Smooth muscle cell (in vitro differentiated cells): ENCODE data around the gene CAPN15. TPM values are rescaled to one million over a fixed set of nuclear protein-coding genes. Genes with fewer than 3 reads are reported as not detected.

ENCODE experiments used
- DNase-seq: peaks from one replicate; lab custom pipeline; 2025; ENCODE audit not compliant: unreplicated experiment; lab: John Stamatoyannopoulos, UW
- H2AFZ ChIP-seq: fragments of 200-600 bp; sonication (generic); 2 replicates; pipeline ENCODE4 v1.6.0; 2016; ENCODE audit warnings: antibody characterized with exemption, low read depth, mild to moderate bottlenecking
- H3F3A ChIP-seq: fragments of 200-600 bp; sonication (generic); 2 replicates; pipeline ENCODE4 v1.6.0; 2017; ENCODE audit warnings: antibody characterized with exemption, low read depth
- H3K27ac ChIP-seq: fragments of 200-600 bp; sonication (generic); 2 replicates; pipeline ENCODE4 v1.5.1; 2016; ENCODE audit warnings: low read depth, mild to moderate bottlenecking
- H3K27me3 ChIP-seq: fragments of 200-600 bp; sonication (generic); 2 replicates; pipeline ENCODE4 v1.6.1; 2016; ENCODE audit warnings: low read depth, mild to moderate bottlenecking
- H3K36me3 ChIP-seq: fragments of 200-600 bp; sonication (generic); 2 replicates; pipeline ENCODE4 v1.5.1; 2016; ENCODE audit warnings: low read depth
- H3K4me1 ChIP-seq: fragments of 200-600 bp; sonication (generic); 2 replicates; pipeline ENCODE4 v1.5.1; 2016; ENCODE audit warnings: low read depth
- H3K4me2 ChIP-seq: fragments of 200-600 bp; sonication (generic); 2 replicates; pipeline ENCODE4 v1.6.0; 2016; ENCODE audit warnings: mild to moderate bottlenecking
- H3K4me3 ChIP-seq: fragments of 200-600 bp; sonication (generic); 2 replicates; pipeline ENCODE4 v1.5.1; 2016; ENCODE audit warnings: mild to moderate bottlenecking
- H3K79me2 ChIP-seq: fragments of 200-600 bp; sonication (generic); 2 replicates; pipeline ENCODE4 v1.6.0; 2016; ENCODE audit warnings: low read depth, mild to moderate bottlenecking
- H3K9ac ChIP-seq: fragments of 200-600 bp; sonication (generic); 2 replicates; pipeline ENCODE4 v1.6.0; 2016; ENCODE audit warnings: low read depth
- H3K9me3 ChIP-seq: fragments of 200-600 bp; sonication (generic); replicated peaks from 2 replicates; pipeline ENCODE4 v1.5.1; 2016; ENCODE audit warnings: low read depth
- H4K20me1 ChIP-seq: fragments of 200-600 bp; sonication (generic); 2 replicates; pipeline ENCODE4 v1.6.0; 2016; ENCODE audit warnings: low read depth
- WGBS: methylation state at CpG from one replicate; pipeline ENCODE4 v1.1.7; 2016; ENCODE audit warnings: low lambda C conversion rate; 5-methylcytosine and 5-hydroxymethylcytosine counted together
- polyA plus RNA-seq: library from polyadenylated mRNA; unstranded; fragments of >200 nt; fragmentation: Nextera tagmentation; extraction: Ambion mirVana; gene quantifications from 2 replicates; pipeline ENCODE4 v1.2.1, GENCODE V29; 2016
- total RNA-seq: library from RNA; depleted of rRNA; stranded (reverse); fragments of >200 nt; gene quantifications from 2 replicates; pipeline ENCODE4 v1.2.3, GENCODE V29; 2014
- TF ChIP-seq, protein P1 (sequence below): fragments of 200-600 bp; sonication (generic); IDR thresholded peaks from 2 replicates; pipeline ENCODE4 v1.5.1; 2017; ENCODE audit warnings: borderline replicate concordance, mild to moderate bottlenecking, antibody characterized with exemption; ENCODE audit not compliant: insufficient read depth, poor library complexity, severe bottlenecking

Gene CAPN15
- total and polyA plus RNA-seq, 2 experiments from 2014 or later = 14.7 to 18.7 TPM

DNA sequence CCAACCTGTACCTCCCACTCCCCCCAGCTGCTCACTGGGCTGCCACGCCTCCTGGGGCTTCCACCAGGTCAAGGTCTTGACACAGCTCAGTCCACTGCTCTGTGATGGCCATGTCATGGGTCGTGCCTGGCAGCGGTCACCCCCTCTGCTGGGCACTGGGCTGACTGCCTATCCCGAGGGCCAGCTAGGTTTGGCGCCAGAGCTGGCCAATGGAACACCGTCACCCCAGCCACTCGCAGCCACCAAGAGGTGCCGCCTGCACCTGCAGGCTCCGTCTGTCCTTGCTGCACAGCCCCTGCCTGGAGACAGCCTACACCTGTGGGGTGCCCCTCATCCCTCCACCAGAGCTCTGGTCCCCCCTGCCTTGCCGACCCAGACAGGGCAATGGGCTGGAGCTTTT, 57.8 kb downstream of the CAPN15 start:
- Histone ChIP-seq H3K4me2 (no peak overlapping the region), H3K9me3 (no peaks in the 10 kb centered on the region), H3K36me3 (no peaks in the 10 kb centered on the region), H2AFZ (no peak overlapping the region), H3K79me2 (peaks cover 2% of the 10 kb centered on the region), H3K27ac (no peak overlapping the region), H3K4me3 (no peak overlapping the region), H3F3A (no peaks in the 10 kb centered on the region), H4K20me1 (peaks cover under 1% of the 10 kb centered on the region), H3K9ac (no peak overlapping the region), H3K27me3 (no peaks in the 10 kb centered on the region), H3K4me1 (peaks cover 3% of the 10 kb centered on the region)
- DNase-seq = no peak
- TF ChIP-seq, protein P1, sequence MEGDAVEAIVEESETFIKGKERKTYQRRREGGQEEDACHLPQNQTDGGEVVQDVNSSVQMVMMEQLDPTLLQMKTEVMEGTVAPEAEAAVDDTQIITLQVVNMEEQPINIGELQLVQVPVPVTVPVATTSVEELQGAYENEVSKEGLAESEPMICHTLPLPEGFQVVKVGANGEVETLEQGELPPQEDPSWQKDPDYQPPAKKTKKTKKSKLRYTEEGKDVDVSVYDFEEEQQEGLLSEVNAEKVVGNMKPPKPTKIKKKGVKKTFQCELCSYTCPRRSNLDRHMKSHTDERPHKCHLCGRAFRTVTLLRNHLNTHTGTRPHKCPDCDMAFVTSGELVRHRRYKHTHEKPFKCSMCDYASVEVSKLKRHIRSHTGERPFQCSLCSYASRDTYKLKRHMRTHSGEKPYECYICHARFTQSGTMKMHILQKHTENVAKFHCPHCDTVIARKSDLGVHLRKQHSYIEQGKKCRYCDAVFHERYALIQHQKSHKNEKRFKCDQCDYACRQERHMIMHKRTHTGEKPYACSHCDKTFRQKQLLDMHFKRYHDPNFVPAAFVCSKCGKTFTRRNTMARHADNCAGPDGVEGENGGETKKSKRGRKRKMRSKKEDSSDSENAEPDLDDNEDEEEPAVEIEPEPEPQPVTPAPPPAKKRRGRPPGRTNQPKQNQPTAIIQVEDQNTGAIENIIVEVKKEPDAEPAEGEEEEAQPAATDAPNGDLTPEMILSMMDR = no peak
- WGBS = 52% methylated on average over 10 of the region's 10 CpGs

DNA sequence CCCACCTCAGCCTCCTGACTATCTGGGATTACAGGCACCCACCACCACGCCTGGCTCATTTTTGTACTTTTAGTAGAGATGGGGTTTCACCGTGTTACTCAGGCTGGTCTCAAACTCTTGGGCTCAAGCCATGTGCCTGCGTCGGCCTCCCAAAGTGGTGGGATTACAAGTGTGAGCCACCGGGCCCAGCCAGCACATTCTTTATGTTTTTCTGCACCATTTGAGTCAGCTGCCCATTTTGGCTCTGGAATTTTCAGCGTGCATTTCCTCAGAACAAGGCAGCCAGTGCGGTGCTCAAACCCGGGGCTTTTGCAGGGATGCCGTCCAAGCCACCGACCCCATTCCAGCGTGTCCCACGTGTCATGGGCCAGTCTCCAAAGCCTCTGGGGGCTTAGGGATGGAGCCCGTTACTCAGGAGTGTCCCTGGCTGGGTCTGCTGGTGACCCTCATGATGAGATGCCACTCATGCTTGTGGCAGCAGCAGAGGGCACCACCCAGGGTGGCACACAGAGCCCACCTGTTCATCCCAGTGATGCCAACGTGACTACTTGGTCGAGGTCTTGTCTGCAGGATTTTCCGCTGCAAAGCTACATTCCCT, 58.6 kb downstream of the CAPN15 start:
- no peaks in the 10 kb centered on the region for H3K9me3 ChIP-seq
- H3F3A ChIP-seq = no peaks in the 10 kb centered on the region
- H3K4me2 ChIP-seq = no peak overlapping the region
- peaks cover 10% of the 10 kb centered on the region for H3K79me2 ChIP-seq
- no peak overlapping the region for H2AFZ ChIP-seq
- H4K20me1 ChIP-seq = peaks cover 8% of the 10 kb centered on the region
- no peak overlapping the region for H3K27ac ChIP-seq
- no peaks in the 10 kb centered on the region for H3K27me3 ChIP-seq
- WGBS = 64% methylated on average over 16 of the region's 16 CpGs
- H3K4me1 ChIP-seq = peaks cover 6% of the 10 kb centered on the region
- no peak overlapping the region for H3K4me3 ChIP-seq
- no peak overlapping the region for H3K9ac ChIP-seq
- TF ChIP-seq, protein P1 = no peak
- H3K36me3 ChIP-seq = no peaks in the 10 kb centered on the region
- no peak for DNase-seq

DNA sequence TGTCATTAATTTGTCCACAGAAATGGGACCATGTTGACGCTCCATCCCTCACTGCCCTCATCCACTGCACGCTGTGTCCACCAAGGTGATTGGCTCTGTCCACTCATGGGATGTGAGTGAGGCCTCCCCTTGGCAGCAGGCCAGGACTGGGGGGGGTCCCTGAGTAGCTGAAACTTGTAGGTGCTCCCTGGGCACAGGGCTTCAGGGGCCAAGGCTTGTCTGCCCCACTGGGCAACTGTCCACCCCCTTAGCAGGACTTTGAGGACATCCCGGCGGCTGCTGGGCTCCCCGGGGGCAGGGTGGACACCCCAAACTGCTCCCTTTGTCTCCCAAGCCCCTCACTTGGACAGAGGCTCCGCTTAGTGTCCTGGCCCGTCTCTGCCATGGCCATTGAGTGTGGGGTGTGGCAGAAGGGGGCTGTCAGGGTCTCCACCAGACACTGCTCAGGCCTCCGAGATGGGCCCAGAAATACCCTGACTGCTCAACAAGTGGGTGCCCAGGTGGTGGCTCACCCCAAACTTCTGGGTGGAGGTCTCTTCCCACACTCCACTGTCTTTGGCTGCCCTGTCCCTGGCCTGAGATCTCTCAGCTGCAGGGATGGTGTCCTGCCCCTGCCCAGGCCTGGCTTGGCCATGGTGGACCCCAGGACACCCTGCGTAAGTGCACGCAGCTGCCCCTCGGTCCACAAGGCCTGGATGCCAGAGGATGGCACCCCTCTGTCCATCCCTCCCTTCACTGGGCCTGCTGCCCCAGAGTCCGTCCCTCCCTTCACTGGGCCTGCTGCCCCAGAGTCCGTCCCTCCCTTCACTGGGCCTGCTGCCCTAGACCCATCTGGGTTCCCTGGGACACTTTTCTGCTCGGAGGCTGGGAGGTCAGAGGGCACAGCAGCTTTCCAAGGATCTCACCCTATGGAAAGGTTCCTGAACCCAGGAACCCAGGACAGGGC, 59.4 kb downstream of the CAPN15 start:
- Histone ChIP-seq H3K9ac (no peak overlapping the region), H3K27ac (peak overlapping the region; percentile 97), H4K20me1 (peaks cover 16% of the 10 kb centered on the region), H3K4me2 (peak overlapping the region; percentile 84), H3K9me3 (no peaks in the 10 kb centered on the region), H3K79me2 (peaks cover 18% of the 10 kb centered on the region), H3K27me3 (no peaks in the 10 kb centered on the region), H3K36me3 (no peaks in the 10 kb centered on the region), H3K4me3 (no peak overlapping the region), H3K4me1 (peaks cover 6% of the 10 kb centered on the region), H2AFZ (no peak overlapping the region), H3F3A (no peaks in the 10 kb centered on the region)
- TF ChIP-seq, protein P1 = no peak
- WGBS = 96% methylated on average over 14 of the region's 14 CpGs
- no peak for DNase-seq
